HG02678 (cell line): ENCODE results near the gene TAF11.
"Not testable (repeated sequence)": the region's sequence is repeated elsewhere in the genome, so short reads cannot be mapped to it uniquely, and the experiment has no call there.

Experiments used
- ATAC-seq: cut with Tn5 transposase; IDR thresholded peaks from one replicate; pipeline ENCODE4 v1.9.1; 2021; ENCODE audit warnings: mild to moderate bottlenecking, moderate library complexity; ENCODE audit not compliant: unreplicated experiment

TAF11 gene

GRCh38 chr6:34887753-34888513, at the start of gene TAF11:
Gene TAF11 (minus strand): TSS chr6:34888042. CDS start chr6:34887957, 85 bp downstream.
- ATAC-seq, result peak; percentile 83

GRCh38 chr6:34934516-34934915, 46.7 kb upstream of the TAF11 start:
- no peak for ATAC-seq

- ATAC-seq, result not testable (repeated sequence)
Observed at GRCh38 chr6:34932202-34932601, 44.4 kb upstream of the TAF11 start.

- ATAC-seq, result no peak
Observed at GRCh38 chr6:34930221-34930620, 42.4 kb upstream of the TAF11 start.

- no peak for ATAC-seq
Observed at GRCh38 chr6:34929241-34929978, 41.6 kb upstream of the TAF11 start.

GRCh38 chr6:34928695-34929094, 40.9 kb upstream of the TAF11 start:
- no peak for ATAC-seq

GRCh38 chr6:34928220-34928619, 40.4 kb upstream of the TAF11 start:
- no peak for ATAC-seq

- ATAC-seq, result no peak
Observed at GRCh38 chr6:34926655-34927054, 38.8 kb upstream of the TAF11 start.

- ATAC-seq, result no peak
Observed at GRCh38 chr6:34924831-34925625, 37.2 kb upstream of the TAF11 start.

- no peak for ATAC-seq
Observed at GRCh38 chr6:34922177-34922663, 34.4 kb upstream of the TAF11 start.

- no peak for ATAC-seq
Observed at GRCh38 chr6:34920097-34920496, 32.3 kb upstream of the TAF11 start.

GRCh38 chr6:34919651-34920050, 31.8 kb upstream of the TAF11 start:
- ATAC-seq, result no peak

- no peak for ATAC-seq
Observed at GRCh38 chr6:34917626-34918285, 29.9 kb upstream of the TAF11 start.

GRCh38 chr6:34916348-34916967, 28.6 kb upstream of the TAF11 start:
- ATAC-seq, result no peak

- no peak for ATAC-seq
Observed at GRCh38 chr6:34914358-34914757, 26.5 kb upstream of the TAF11 start.

GRCh38 chr6:34912715-34913464, 25.0 kb upstream of the TAF11 start:
- ATAC-seq, result peak; percentile 68

GRCh38 chr6:34911822-34912221, 24.0 kb upstream of the TAF11 start:
- no peak for ATAC-seq

GRCh38 chr6:34909320-34909883, 21.6 kb upstream of the TAF11 start:
- ATAC-seq, result no peak

- ATAC-seq, result no peak
Observed at GRCh38 chr6:34908194-34908593, 20.4 kb upstream of the TAF11 start.
